Panc1 (cell line): ENCODE data around the gene TENM3. TPM values are rescaled to one million over a fixed set of nuclear protein-coding genes. Genes with fewer than 3 reads are reported as not detected.

Experiments
- ATAC-seq: fragments of 200-7000 bp; cut with Tn5 transposase; 2 replicates; pipeline ENCODE4 v1.9.1; 2020; ENCODE audit warnings: mild to moderate bottlenecking, moderate library complexity
- BruUV-seq: library from RNA; stranded (reverse); fragments of 400-500 nt; replicated peaks from 2 replicates; lab custom pipeline; 2021; lab: Mats Ljungman, UMichigan
- CTCF ChIA-PET: fragments of 300-600 bp; sonication (Branson Sonifier 250); formaldehyde crosslinking; loops from one replicate; lab custom pipeline; 2022; ENCODE audit warnings: antibody characterized with exemption; lab: Charles Lee
- POLR2A ChIA-PET: fragments of 300-600 bp; sonication (Branson Sonifier 250); formaldehyde crosslinking; loops from one replicate; lab custom pipeline; 2022; ENCODE audit warnings: antibody characterized with exemption; lab: Charles Lee
- DNase-seq: peaks from one replicate; pipeline ENCODE4 v3.0.0-alpha.2; 2010; ENCODE audit warnings: low read depth, low spot score
- H3K27ac ChIP-seq: 2 replicates; pipeline ENCODE4 v1.5.1; 2011; ENCODE audit warnings: mild to moderate bottlenecking, low read length, inconsistent platforms
- H3K27me3 ChIP-seq: fragments of 200-500 bp; sonication (Bioruptor generic); 2 replicates; pipeline ENCODE4 v1.6.0; 2014; ENCODE audit warnings: low read length, inconsistent platforms; ENCODE audit not compliant: control insufficient read depth, insufficient read depth
- H3K36me3 ChIP-seq: fragments of 200-500 bp; sonication (Bioruptor generic); 2 replicates; pipeline ENCODE4 v1.5.1; 2014; ENCODE audit warnings: inconsistent platforms, mild to moderate bottlenecking, low read length, moderate library complexity; ENCODE audit not compliant: control insufficient read depth, insufficient read depth
- H3K4me1 ChIP-seq: 2 replicates; pipeline ENCODE4 v1.5.1; 2011; ENCODE audit warnings: inconsistent platforms, mild to moderate bottlenecking, low read length, moderate library complexity; ENCODE audit not compliant: control insufficient read depth, insufficient read depth
- H3K4me3 ChIP-seq, 2 experiments: 2 replicates each; pipeline ENCODE4 v1.5.1; 2011 to 2012; ENCODE audit warnings: low read depth in 2 of 2, low read length in 2 of 2, mild to moderate bottlenecking in 2 of 2, inconsistent platforms in 1 of 2, moderate library complexity in 1 of 2
- H3K9me3 ChIP-seq: fragments of 200-500 bp; sonication (Bioruptor generic); 2 replicates; pipeline ENCODE4 v1.5.1; 2014; ENCODE audit warnings: low read depth, mild to moderate bottlenecking, inconsistent platforms, low read length, moderate library complexity; ENCODE audit not compliant: control insufficient read depth, insufficient read depth
- POLR2AphosphoS5 ChIP-seq: IDR thresholded peaks from 2 replicates; pipeline ENCODE4 v1.6.1; 2012; ENCODE audit warnings: mild to moderate bottlenecking, low read depth, low read length, moderate library complexity
- REST ChIP-seq, 2 experiments: IDR thresholded peaks; 2 replicates each; pipeline ENCODE4 v1.6.1; 2011 to 2012; ENCODE audit warnings: low read depth in 2 of 2, control low read depth in 1 of 2, low read length in 1 of 2, mild to moderate bottlenecking in 1 of 2, moderate library complexity in 1 of 2; ENCODE audit not compliant: insufficient read depth in 1 of 2
- SIN3A ChIP-seq: IDR thresholded peaks from 2 replicates; pipeline ENCODE4 v1.6.1; 2012; ENCODE audit warnings: low read depth, mild to moderate bottlenecking, low read length, moderate library complexity, borderline replicate concordance; ENCODE audit not compliant: insufficient read depth
- TCF7L2 ChIP-seq: IDR thresholded peaks from 2 replicates; pipeline ENCODE4 v1.6.1; 2011; ENCODE audit warnings: mild to moderate bottlenecking, low read depth, low read length, inconsistent platforms
- in situ Hi-C: cut with HindIII; loops from 2 replicates; pipeline ENCODE4 v1.10.0; 2016; ENCODE audit warnings: low sequenced_read_pairs, low pct_unique_long_range_greater_than_20kb
- intact Hi-C: fragments of 100-400 bp; cut with micrococcal nuclease; formaldehyde crosslinking; loops from one replicate; pipeline ENCODE4 v1.10.0; 2022; ENCODE audit not compliant: unreplicated experiment
- total RNA-seq: library from RNA; stranded (reverse); gene quantifications from one replicate; pipeline ENCODE4 v1.2.1, GENCODE V29; 2021; ENCODE audit not compliant: unreplicated experiment
- TF ChIP-seq, protein P1 (sequence below): fragments of 450-650 bp; IDR thresholded peaks from 2 replicates; pipeline ENCODE4 v1.5.1; 2017; ENCODE audit warnings: mild to moderate bottlenecking

The TENM3 gene
- total RNA-seq, 1 experiment from 2014 or later: 0.95 TPM

DNA sequence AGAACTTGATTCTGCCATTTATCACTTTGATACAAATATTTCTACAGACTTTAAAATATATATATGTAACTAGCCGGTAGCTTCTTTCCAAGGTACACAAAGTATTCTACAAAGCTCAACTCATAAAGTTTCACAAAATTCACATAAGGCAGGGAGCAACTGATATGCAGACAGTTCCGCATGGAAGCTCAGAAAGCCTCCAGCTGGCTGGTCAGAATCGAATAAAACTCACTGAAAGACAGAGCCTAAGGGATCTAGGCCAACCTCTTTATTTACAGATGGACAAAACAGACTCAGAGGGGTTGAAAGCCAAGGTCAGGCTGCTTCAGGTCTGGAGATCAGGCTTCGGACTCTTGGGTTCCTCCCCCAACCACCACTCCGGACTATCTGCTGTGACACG lies 543.8 kb downstream of the TENM3 start:
- intact Hi-C loops: no loop called here
- CTCF ChIA-PET: no interaction called here

GRCh38 chr4:182788201-182788600 lies 545.0 kb downstream of the TENM3 start:
- no peaks in the 10 kb centered on the region for H3K36me3 ChIP-seq
- H3K9me3 ChIP-seq: no peaks in the 10 kb centered on the region
- no peaks in the 10 kb centered on the region for H3K27me3 ChIP-seq
- TF ChIP-seq, protein P1, sequence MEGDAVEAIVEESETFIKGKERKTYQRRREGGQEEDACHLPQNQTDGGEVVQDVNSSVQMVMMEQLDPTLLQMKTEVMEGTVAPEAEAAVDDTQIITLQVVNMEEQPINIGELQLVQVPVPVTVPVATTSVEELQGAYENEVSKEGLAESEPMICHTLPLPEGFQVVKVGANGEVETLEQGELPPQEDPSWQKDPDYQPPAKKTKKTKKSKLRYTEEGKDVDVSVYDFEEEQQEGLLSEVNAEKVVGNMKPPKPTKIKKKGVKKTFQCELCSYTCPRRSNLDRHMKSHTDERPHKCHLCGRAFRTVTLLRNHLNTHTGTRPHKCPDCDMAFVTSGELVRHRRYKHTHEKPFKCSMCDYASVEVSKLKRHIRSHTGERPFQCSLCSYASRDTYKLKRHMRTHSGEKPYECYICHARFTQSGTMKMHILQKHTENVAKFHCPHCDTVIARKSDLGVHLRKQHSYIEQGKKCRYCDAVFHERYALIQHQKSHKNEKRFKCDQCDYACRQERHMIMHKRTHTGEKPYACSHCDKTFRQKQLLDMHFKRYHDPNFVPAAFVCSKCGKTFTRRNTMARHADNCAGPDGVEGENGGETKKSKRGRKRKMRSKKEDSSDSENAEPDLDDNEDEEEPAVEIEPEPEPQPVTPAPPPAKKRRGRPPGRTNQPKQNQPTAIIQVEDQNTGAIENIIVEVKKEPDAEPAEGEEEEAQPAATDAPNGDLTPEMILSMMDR: no peak
- TF ChIP-seq POLR2AphosphoS5 (no peak), TCF7L2 (no peak), SIN3A (no peak), REST (IDR thresholded peaks at IDR 0.05; ENCODE audit: insufficient read depth in 1 of 2, low read depth in 2 of 2, low read length in 1 of 2) (no peak)
- in situ Hi-C loops (no loop called here), intact Hi-C loops (no loop called here)
- no peaks in the 10 kb centered on the region for H3K4me1 ChIP-seq
- ChIA-PET CTCF (no interaction called here), POLR2A (no interaction called here)
- no TSS peak for BruUV-seq
- DNase-seq (no peak), ATAC-seq (no peak)
- no peak overlapping the region for H3K4me3 ChIP-seq
- no peak overlapping the region for H3K27ac ChIP-seq

More for the DNA sequence above, 543.8 kb downstream of the TENM3 start:
- no TSS peak for BruUV-seq
- POLR2A ChIA-PET: interaction anchor here (0.7 kb wide), 1 partner anchor 37 kb away, joined by 10 read pairs; no protein-coding TSS in a partner anchor
- H3K9me3 ChIP-seq: no peaks in the 10 kb centered on the region
- H3K27ac ChIP-seq: no peak overlapping the region
- DNase-seq (no peak), ATAC-seq (no peak)
- H3K36me3 ChIP-seq: no peaks in the 10 kb centered on the region
- in situ Hi-C loops: no loop called here
- no peaks in the 10 kb centered on the region for H3K27me3 ChIP-seq
- TF ChIP-seq POLR2AphosphoS5 (no peak), REST (IDR thresholded peaks at IDR 0.05; ENCODE audit: insufficient read depth in 1 of 2, low read depth in 2 of 2, low read length in 1 of 2) (no peak)
- H3K4me3 ChIP-seq: no peak overlapping the region
- H3K4me1 ChIP-seq: no peaks in the 10 kb centered on the region
